IPS-18a (cell line): ENCODE results near the gene STARD4.

Experiments used
- H3K27ac ChIP-seq: one replicate; pipeline ENCODE4 v1.5.1; 2013; ENCODE audit warnings: low read length
- H3K27me3 ChIP-seq: one replicate; pipeline ENCODE4 v1.6.1; 2013; ENCODE audit warnings: mild to moderate bottlenecking, low read length; ENCODE audit not compliant: control insufficient read depth, insufficient read depth
- H3K36me3 ChIP-seq: one replicate; pipeline ENCODE4 v1.6.1; 2013; ENCODE audit warnings: low read depth, low read length; ENCODE audit not compliant: control insufficient read depth
- H3K4me1 ChIP-seq: one replicate; pipeline ENCODE4 v1.6.1; 2013; ENCODE audit warnings: low read depth, low read length; ENCODE audit not compliant: control insufficient read depth
- H3K4me3 ChIP-seq: one replicate; pipeline ENCODE4 v1.5.1; 2013; ENCODE audit warnings: low read length
- H3K9ac ChIP-seq: one replicate; pipeline ENCODE4 v1.6.1; 2013; ENCODE audit warnings: mild to moderate bottlenecking, low read length, moderate library complexity
- H3K9me3 ChIP-seq: one replicate; pipeline ENCODE4 v1.6.1; 2013; ENCODE audit warnings: low read depth, low read length; ENCODE audit not compliant: control insufficient read depth

Gene STARD4

DNA sequence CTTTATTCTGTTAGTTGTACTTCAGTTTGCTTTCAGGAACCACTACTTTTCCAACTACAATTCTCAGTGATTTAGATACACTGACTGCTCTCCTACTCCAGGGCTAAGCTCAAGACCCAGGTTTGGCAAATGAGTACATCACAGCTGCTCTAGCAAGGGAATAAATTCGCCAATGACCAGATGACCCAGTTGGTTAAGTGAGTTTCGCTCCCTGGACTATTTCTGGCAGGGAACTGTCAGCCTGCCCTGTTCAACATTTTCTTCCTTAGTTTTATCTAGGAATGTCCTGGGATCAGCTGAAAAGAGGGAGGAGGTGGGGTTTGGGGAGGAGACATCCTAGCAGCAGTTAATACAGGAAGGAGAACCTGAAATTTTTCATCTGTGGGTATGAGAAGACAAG lies 6.4 kb upstream of the STARD4 start:
- Histone ChIP-seq H3K27me3 (no peaks in the 10 kb centered on the region), H3K9me3 (no peaks in the 10 kb centered on the region), H3K27ac (no peak overlapping the region), H3K36me3 (no peaks in the 10 kb centered on the region), H3K4me3 (no peak overlapping the region), H3K9ac (no peak overlapping the region), H3K4me1 (peaks cover 9% of the 10 kb centered on the region)

DNA sequence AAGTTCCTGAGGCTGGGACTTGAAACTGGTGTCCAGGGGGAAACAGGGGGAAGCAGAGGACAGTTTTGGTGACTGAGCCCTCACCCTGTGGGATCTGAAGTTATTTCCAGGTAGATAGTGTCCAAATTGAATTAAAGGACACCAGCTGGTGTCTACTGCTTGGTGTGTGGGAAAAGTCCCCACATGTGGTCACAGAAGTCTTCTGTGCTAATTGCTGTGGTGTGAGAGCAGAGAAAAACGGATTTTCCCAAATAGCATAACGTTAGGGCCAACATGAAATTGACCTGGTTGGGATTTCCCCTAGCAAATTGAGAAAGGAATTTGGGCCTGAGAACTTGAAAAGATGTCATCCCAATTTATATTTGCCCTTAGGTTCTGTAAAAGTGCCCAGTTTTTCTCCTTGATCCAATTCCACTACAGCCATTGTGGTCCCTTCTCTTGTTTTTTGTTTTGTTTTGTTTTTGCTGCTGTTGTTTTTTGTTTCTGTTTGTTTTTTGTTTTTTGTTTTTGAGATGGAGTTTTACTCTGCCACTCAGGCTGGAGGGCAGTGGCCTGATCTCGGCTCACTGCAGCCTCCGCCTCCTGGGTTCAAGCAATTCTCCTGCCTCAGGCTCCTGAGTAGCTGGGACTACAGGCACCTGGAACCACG lies 5.6 kb upstream of the STARD4 start:
- Histone ChIP-seq H3K36me3 (no peaks in the 10 kb centered on the region), H3K4me1 (peaks cover 12% of the 10 kb centered on the region), H3K4me3 (no peak overlapping the region), H3K9me3 (no peaks in the 10 kb centered on the region), H3K9ac (no peak overlapping the region), H3K27ac (no peak overlapping the region), H3K27me3 (no peaks in the 10 kb centered on the region)

DNA sequence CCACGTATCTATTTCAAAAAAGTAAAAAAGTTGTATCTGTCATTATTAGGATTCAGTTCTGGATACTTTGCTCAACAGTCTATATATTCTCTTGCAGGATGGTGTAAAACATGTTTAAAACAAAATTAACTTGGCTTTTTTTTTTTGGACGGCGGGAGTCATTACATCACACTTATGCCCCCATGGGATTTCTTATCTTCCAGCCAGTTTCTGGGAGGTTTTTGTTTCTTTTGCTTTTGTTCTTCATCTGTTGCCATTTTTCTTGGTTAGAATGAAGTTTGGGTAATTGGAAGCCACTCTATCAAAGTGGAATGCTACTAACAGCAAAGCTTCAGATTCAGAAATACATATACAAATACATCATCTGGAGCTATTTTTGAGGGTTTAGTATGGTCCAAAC lies 1.8 kb upstream of the STARD4 start:
- Histone ChIP-seq H3K27ac (no peak overlapping the region), H3K9ac (no peak overlapping the region), H3K9me3 (no peaks in the 10 kb centered on the region), H3K4me3 (peak overlapping the region; percentile 17), H3K36me3 (no peaks in the 10 kb centered on the region), H3K4me1 (peaks cover 30% of the 10 kb centered on the region), H3K27me3 (no peaks in the 10 kb centered on the region)

DNA sequence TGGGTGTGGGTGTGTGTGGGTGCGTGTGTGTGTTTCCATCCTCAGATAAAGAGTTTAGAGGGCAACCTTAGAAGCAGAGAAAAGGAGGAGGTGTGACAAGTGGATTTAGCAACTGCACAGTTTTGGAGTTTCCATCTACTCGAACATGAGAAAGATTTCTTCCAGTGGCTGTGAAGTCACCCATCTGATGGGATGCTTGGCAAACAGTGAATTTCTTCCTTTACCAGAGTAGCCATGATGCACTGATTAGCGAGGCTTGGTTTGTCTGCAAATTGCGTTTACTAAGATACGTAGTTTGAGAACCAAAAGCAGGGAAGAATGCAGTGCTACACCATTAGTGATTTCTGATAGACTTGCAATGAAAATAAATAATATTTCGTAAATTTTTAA lies 791 bp upstream of the STARD4 start:
- no peaks in the 10 kb centered on the region for H3K36me3 ChIP-seq
- H3K4me1 ChIP-seq, result peaks cover 30% of the 10 kb centered on the region
- peak overlapping the region; percentile 78 for H3K27ac ChIP-seq
- peak overlapping the region; percentile 69 for H3K9ac ChIP-seq
- H3K4me3 ChIP-seq, result peak overlapping the region; percentile 88
- H3K27me3 ChIP-seq, result no peaks in the 10 kb centered on the region
- H3K9me3 ChIP-seq, result no peaks in the 10 kb centered on the region

DNA sequence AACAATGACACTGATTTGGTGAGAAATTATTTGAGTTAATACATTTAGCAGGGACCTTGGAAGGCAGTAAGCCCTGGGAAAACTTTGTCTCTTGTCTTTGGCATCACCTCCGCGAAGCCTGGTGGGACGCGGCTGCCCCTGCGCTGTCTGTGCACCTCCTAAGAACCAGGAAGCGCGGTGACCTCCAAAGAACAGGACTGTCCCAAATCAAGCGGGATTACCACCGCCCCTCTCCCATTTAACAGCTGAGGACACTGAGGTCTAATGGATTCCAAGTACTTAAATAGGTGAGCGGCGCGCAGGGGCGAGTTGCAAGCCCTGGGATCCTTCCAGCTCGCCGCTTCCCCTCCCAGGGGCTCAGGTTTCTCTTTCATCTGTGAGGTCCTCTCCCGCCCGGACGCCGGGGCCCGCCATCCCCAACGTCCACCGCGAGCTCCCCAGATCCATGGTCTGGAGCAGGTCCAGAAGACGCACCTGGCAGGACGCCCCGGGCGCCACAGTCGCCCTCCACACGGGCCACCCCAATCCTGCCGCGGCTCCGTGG lies 432 bp downstream of the STARD4 start:
- peaks cover 30% of the 10 kb centered on the region for H3K4me1 ChIP-seq
- no peaks in the 10 kb centered on the region for H3K27me3 ChIP-seq
- H3K36me3 ChIP-seq, result no peaks in the 10 kb centered on the region
- peak overlapping the region; percentile 69 for H3K9ac ChIP-seq
- peak overlapping the region; percentile 75 for H3K27ac ChIP-seq
- no peaks in the 10 kb centered on the region for H3K9me3 ChIP-seq
- peak overlapping the region; percentile 88 for H3K4me3 ChIP-seq

DNA sequence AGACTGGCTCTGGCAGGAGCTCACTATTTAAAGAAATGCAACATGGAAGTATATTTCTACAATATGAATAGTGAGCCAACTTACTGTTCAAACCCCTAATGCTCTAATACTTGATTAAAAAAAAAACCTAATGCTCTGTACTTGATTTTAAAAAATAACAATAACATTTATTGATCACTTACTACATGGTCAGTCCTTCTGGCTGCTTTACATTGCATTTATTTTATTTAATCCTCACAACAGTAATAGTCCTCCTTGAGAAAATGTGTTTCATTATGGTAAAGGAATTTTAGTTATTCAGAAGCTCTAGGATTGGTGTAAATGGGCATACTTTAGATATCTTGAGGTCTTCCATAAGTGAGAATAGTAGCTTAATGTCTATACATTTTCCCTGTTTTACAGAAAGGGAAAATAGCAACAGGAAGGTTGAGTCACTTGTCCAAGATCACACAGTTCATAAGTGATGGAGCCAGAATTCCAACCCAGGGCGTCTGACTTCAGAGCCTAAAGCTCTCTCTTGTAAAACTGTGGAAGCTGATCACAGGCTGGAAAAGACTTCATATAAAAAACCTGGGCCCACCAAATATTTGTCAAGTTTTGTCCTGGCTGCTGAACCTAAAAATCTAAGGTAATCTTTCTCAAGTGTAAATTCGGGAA lies 1.0 kb downstream of the STARD4 start:
- Histone ChIP-seq H3K27ac (no peak overlapping the region), H3K4me3 (peak overlapping the region; percentile 88), H3K9ac (peak overlapping the region; percentile 69), H3K4me1 (peaks cover 30% of the 10 kb centered on the region), H3K9me3 (no peaks in the 10 kb centered on the region), H3K36me3 (no peaks in the 10 kb centered on the region), H3K27me3 (no peaks in the 10 kb centered on the region)

DNA sequence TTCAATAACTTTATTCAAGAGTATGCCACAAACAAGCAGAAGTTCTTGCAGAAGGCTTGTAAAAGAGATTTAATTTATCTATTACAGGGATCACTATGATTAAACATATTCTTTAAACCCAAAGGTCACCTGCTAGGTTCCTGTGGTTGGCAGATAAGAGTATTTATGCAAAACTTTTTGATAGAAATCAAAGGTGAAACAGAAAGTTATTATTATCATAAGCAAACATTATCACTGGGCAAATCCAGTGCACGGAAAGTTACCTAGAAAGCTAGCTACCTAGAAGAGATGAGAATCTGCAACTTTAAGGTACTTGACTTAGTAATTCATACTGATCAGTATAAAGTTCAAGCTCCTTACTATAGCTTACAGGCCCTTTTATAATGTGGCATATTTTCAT lies 3.2 kb downstream of the STARD4 start:
- Histone ChIP-seq H3K27me3 (no peaks in the 10 kb centered on the region), H3K9me3 (no peaks in the 10 kb centered on the region), H3K27ac (no peak overlapping the region), H3K4me1 (peaks cover 24% of the 10 kb centered on the region), H3K4me3 (peak overlapping the region; percentile 88), H3K9ac (no peak overlapping the region), H3K36me3 (peaks cover 15% of the 10 kb centered on the region)

DNA sequence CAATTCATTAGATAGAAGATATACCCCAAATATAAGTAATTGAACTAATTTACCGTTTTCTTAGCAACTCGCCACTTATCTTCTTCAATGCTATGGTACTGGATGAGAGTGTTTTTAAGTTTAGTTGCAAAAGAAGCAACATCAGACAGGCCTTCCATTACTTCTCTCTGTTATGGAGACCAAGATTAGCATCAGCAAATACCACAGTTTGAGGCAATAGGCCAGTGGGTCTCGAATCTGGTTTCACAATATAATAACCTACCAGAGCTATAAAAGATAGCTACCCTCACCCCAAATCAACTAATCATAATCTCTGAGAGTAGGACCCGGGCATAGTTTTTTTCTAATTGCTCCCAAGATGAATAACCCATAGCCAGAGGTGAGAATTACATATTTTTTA lies 5.1 kb downstream of the STARD4 start:
- no peaks in the 10 kb centered on the region for H3K27me3 ChIP-seq
- H3K4me3 ChIP-seq, result no peak overlapping the region
- no peak overlapping the region for H3K9ac ChIP-seq
- H3K9me3 ChIP-seq, result no peaks in the 10 kb centered on the region
- peaks cover 23% of the 10 kb centered on the region for H3K36me3 ChIP-seq
- peaks cover 18% of the 10 kb centered on the region for H3K4me1 ChIP-seq
- no peak overlapping the region for H3K27ac ChIP-seq

DNA sequence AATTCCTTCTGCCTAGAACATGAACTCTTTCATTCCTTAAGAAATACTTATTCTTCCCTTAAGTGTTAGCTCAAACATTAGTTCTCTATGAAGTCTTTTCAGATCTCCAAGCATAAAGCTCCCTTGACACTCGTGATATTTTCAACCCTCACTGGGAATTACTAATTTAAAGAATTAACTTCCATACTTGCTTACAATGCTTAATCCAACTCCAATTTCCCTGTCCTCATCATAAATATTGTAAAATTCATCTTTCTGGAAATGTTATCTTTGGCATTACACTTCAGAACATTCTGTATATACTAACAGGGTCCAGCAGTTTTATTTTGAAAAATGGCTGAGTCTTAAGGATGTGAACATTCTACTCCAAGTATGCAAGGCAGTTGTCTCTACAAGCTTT lies 7.2 kb downstream of the STARD4 start:
- Histone ChIP-seq H3K36me3 (peaks cover 40% of the 10 kb centered on the region), H3K27ac (no peak overlapping the region), H3K4me3 (no peak overlapping the region), H3K9me3 (no peaks in the 10 kb centered on the region), H3K4me1 (peaks cover 9% of the 10 kb centered on the region), H3K27me3 (no peaks in the 10 kb centered on the region), H3K9ac (no peak overlapping the region)

DNA sequence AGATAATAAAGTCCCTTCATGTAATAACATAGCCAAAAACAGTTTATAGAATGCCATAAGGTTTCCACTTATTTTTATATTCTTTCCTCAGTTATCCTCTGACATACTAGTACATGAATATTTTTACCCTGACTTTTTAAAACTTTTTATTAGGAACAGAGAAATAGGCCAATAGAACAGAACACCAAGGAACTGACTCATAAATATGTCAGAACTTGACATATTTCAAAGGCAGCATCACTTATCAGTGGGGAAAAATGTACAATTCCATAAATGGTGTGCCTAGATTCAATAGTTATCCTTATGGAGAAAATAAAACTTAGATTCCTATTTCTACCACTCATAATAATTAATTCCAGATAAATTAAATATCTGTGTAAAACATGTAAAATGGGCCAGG lies 9.4 kb downstream of the STARD4 start:
- Histone ChIP-seq H3K9ac (no peak overlapping the region), H3K4me1 (no peaks in the 10 kb centered on the region), H3K27me3 (no peaks in the 10 kb centered on the region), H3K4me3 (no peak overlapping the region), H3K36me3 (peaks cover 58% of the 10 kb centered on the region), H3K27ac (no peak overlapping the region), H3K9me3 (no peaks in the 10 kb centered on the region)

DNA sequence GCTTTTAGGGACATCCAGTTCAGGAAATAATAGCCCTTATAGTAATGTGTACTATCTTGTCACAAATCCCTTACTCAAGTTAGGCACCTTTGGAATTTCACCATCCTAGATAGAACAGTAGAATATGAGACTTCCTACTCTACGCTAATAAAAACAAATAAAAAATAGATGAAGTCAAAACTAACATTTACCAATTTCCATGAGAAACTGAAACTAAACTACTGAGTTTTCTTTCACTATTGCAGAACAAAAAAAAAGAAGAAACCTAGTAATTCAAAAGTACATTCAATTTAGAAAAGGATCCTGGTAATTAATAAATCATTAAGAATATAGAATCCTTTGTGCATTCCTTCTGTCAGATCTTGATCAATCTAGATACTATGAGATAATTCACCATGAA lies 14.0 kb downstream of the STARD4 start:
- H3K9ac ChIP-seq, result no peak overlapping the region
- H3K27ac ChIP-seq, result no peak overlapping the region

DNA sequence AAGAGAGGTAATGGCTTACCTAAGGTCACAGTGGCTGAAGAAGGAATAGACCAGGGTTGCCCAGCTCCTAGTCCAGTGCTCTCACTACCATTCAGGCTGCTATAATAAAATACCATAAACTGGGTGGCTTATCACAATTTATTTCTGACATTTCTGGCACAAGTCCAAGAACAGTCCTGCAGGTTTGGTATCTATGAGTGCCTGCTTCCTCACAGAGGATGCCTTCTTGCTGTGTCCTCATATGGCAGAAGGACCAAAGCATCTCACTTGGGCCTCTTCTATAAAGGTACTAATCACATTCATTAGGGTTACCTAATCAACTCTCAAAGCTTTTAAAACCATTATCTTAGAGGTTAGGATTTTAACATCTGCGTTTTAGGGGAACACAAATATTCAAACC lies 17.2 kb downstream of the STARD4 start:
- Histone ChIP-seq H3K4me1 (no peaks in the 10 kb centered on the region), H3K27me3 (no peaks in the 10 kb centered on the region), H3K36me3 (peaks cover 26% of the 10 kb centered on the region), H3K4me3 (no peak overlapping the region), H3K27ac (no peak overlapping the region), H3K9me3 (no peaks in the 10 kb centered on the region), H3K9ac (no peak overlapping the region)

More for the DNA sequence above, 14.0 kb downstream of the STARD4 start:
- no peak overlapping the region for H3K4me3 ChIP-seq
- no peaks in the 10 kb centered on the region for H3K27me3 ChIP-seq
- no peaks in the 10 kb centered on the region for H3K4me1 ChIP-seq
- no peaks in the 10 kb centered on the region for H3K9me3 ChIP-seq
- H3K36me3 ChIP-seq, result peaks cover 45% of the 10 kb centered on the region
